ENCODE data around the gene FXYD4. TPM values are rescaled to one million over a fixed set of nuclear protein-coding genes. Genes with fewer than 3 reads are reported as not detected.
"Not testable (repeated sequence)": the region's sequence is repeated elsewhere in the genome, so short reads cannot be mapped to it uniquely, and the experiment has no call there.

The FXYD4 gene
- total and polyA plus RNA-seq, 4 donors: not detected

GRCh38 chr10:43330049-43330823, 41.2 kb upstream of the FXYD4 start:
- H3K36me3 ChIP-seq (ENCODE audit: control insufficient read depth in 1 of 2, insufficient read depth in 2 of 2, low read length in 1 of 2); DNase-seq; H3K4me1 ChIP-seq (ENCODE audit: control insufficient read depth in 1 of 2, insufficient read depth in 2 of 2, low read length in 2 of 2); H3K4me3 ChIP-seq (ENCODE audit: low read length in 2 of 2); intact Hi-C loops (cut with DNase I); ATAC-seq (ENCODE audit: low FRiP score); H3K9me3 ChIP-seq (ENCODE audit: control insufficient read depth, low read length); H3K27me3 ChIP-seq (ENCODE audit: control insufficient read depth in 1 of 2, insufficient read depth in 2 of 2, low read length in 1 of 2); H3K27ac ChIP-seq (ENCODE audit: low read depth in 1 of 2, low read length in 2 of 2): not testable (repeated sequence)
- WGBS, 2 donors: 70 to 79% methylated on average over 6 of the region's 11 CpGs

GRCh38 chr10:43330824-43331127, 40.7 kb upstream of the FXYD4 start:
- intact Hi-C loops (cut with DNase I); DNase-seq; H3K9me3 ChIP-seq (ENCODE audit: control insufficient read depth, low read length); H3K4me1 ChIP-seq (ENCODE audit: control insufficient read depth in 1 of 2, insufficient read depth in 2 of 2, low read length in 2 of 2); H3K36me3 ChIP-seq (ENCODE audit: control insufficient read depth in 1 of 2, insufficient read depth in 2 of 2, low read length in 1 of 2); H3K27me3 ChIP-seq (ENCODE audit: control insufficient read depth in 1 of 2, insufficient read depth in 2 of 2, low read length in 1 of 2); ATAC-seq (ENCODE audit: low FRiP score); H3K4me3 ChIP-seq (ENCODE audit: low read length in 2 of 2); H3K27ac ChIP-seq (ENCODE audit: low read depth in 1 of 2, low read length in 2 of 2): not testable (repeated sequence)
- 86 to 88% methylated on average over 4 of the region's 4 CpGs for whole genome bisulfite sequencing, 2 donors

- intact Hi-C loops (cut with DNase I): no loop called here
- Histone ChIP-seq H3K27ac (ENCODE audit: low read depth in 1 of 2, low read length in 2 of 2) (no peak overlapping the region), H3K27me3 (ENCODE audit: control insufficient read depth in 1 of 2, insufficient read depth in 2 of 2, low read length in 1 of 2) (peaks cover 0 to 3% of the 10 kb centered on the region in 2 donors), H3K36me3 (ENCODE audit: control insufficient read depth in 1 of 2, insufficient read depth in 2 of 2, low read length in 1 of 2) (no peaks in the 10 kb centered on the region), H3K4me3 (ENCODE audit: low read length in 2 of 2) (no peak overlapping the region), H3K4me1 (ENCODE audit: control insufficient read depth in 1 of 2, insufficient read depth in 2 of 2, low read length in 2 of 2) (no peaks in the 10 kb centered on the region), H3K9me3 (ENCODE audit: control insufficient read depth, low read length) (no peaks in the 10 kb centered on the region)
- WGBS, 2 donors: 96 to 98% methylated on average over 3 of the region's 3 CpGs
- ATAC-seq (ENCODE audit: low FRiP score) (no peak), DNase-seq (no peak)
These were observed 37.8 kb upstream of the FXYD4 start for GRCh38 chr10:43333653-43334052.

- DNase-seq (no peak), ATAC-seq (ENCODE audit: low FRiP score) (no peak)
- no peaks in the 10 kb centered on the region for H3K36me3 ChIP-seq (ENCODE audit: control insufficient read depth in 1 of 2, insufficient read depth in 2 of 2, low read length in 1 of 2)
- 83 to 89% methylated on average over 3 of the region's 3 CpGs for WGBS, 2 donors
- no peak overlapping the region for H3K4me3 ChIP-seq (ENCODE audit: low read length in 2 of 2)
- no peaks in the 10 kb centered on the region for H3K4me1 ChIP-seq (ENCODE audit: control insufficient read depth in 1 of 2, insufficient read depth in 2 of 2, low read length in 2 of 2)
- H3K27ac ChIP-seq (ENCODE audit: low read depth in 1 of 2, low read length in 2 of 2): no peak overlapping the region
- peaks cover 0 to 3% of the 10 kb centered on the region in 2 donors for H3K27me3 ChIP-seq (ENCODE audit: control insufficient read depth in 1 of 2, insufficient read depth in 2 of 2, low read length in 1 of 2)
- no peaks in the 10 kb centered on the region for H3K9me3 ChIP-seq (ENCODE audit: control insufficient read depth, low read length)
- intact Hi-C loops (cut with DNase I): no loop called here
These were observed 35.4 kb upstream of the FXYD4 start for GRCh38 chr10:43336061-43336460.

- DNase-seq: no peak
- Histone ChIP-seq H3K36me3 (ENCODE audit: control insufficient read depth in 1 of 2, insufficient read depth in 2 of 2, low read length in 1 of 2) (no peaks in the 10 kb centered on the region), H3K27me3 (ENCODE audit: control insufficient read depth in 1 of 2, insufficient read depth in 2 of 2, low read length in 1 of 2) (peaks cover 0 to 3% of the 10 kb centered on the region in 2 donors), H3K27ac (ENCODE audit: low read depth in 1 of 2, low read length in 2 of 2) (no peak overlapping the region), H3K4me1 (ENCODE audit: control insufficient read depth in 1 of 2, insufficient read depth in 2 of 2, low read length in 2 of 2) (no peaks in the 10 kb centered on the region), H3K9me3 (ENCODE audit: control insufficient read depth, low read length) (no peaks in the 10 kb centered on the region), H3K4me3 (ENCODE audit: low read length in 2 of 2) (no peak overlapping the region)
- intact Hi-C loops (cut with DNase I): no loop called here
- WGBS, 2 donors: 82 to 90% methylated on average over 9 of the region's 9 CpGs
- ATAC-seq (ENCODE audit: low FRiP score): no peak
These were observed 34.7 kb upstream of the FXYD4 start for GRCh38 chr10:43336641-43337318.

DNA sequence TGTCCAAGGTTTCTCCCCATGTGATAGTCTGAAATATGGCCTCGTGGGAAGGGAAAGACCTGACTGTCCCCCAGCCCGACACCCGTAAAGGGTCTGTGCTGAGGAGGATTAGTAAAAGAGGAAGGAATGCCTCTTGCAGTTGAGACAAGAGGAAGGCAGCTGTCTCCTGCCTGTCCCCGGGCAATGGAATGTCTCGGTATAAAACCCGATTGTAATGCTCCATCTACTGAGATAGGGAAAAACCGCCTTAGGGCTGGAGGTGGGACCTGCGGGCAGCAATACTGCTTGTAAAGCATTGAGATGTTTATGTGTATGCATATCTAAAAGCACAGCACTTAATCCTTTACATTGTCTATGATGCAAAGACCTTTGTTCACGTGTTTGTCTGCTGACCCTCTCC, 33.9 kb upstream of the FXYD4 start:
- intact Hi-C loops (cut with DNase I); H3K27me3 ChIP-seq (ENCODE audit: control insufficient read depth in 1 of 2, insufficient read depth in 2 of 2, low read length in 1 of 2); H3K9me3 ChIP-seq (ENCODE audit: control insufficient read depth, low read length); H3K4me3 ChIP-seq (ENCODE audit: low read length in 2 of 2); H3K4me1 ChIP-seq (ENCODE audit: control insufficient read depth in 1 of 2, insufficient read depth in 2 of 2, low read length in 2 of 2); H3K36me3 ChIP-seq (ENCODE audit: control insufficient read depth in 1 of 2, insufficient read depth in 2 of 2, low read length in 1 of 2); DNase-seq; H3K27ac ChIP-seq (ENCODE audit: low read depth in 1 of 2, low read length in 2 of 2); ATAC-seq (ENCODE audit: low FRiP score): not testable (repeated sequence)
- WGBS, 2 donors: 51 to 61% methylated on average over 6 to 8 of the region's 9 CpGs

DNA sequence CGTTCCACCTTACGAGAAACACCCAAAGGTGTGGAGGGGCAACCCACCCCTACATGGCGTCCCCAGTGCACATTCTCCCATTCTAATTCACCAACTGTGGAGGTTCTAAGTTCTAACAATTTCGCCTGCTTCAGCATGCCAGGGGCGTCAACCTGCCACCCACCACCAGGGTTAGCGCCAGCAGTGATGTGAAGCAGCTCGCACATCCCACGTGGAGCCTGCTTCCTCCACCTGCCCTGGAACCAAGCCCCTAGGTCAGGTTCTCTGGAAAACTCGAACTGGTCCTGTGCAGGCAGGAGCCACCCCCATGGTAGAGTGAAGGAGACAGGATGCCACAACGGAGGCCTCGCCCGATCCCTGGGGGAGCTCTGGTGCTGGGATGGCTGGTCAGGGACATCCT, 33.3 kb upstream of the FXYD4 start:
- WGBS, 2 donors: 84 to 88% methylated on average over 12 of the region's 12 CpGs
- intact Hi-C loops (cut with DNase I): no loop called here

GRCh38 chr10:43339136-43339535, 32.3 kb upstream of the FXYD4 start:
- Histone ChIP-seq H3K27me3 (ENCODE audit: control insufficient read depth in 1 of 2, insufficient read depth in 2 of 2, low read length in 1 of 2) (peaks cover 0 to 3% of the 10 kb centered on the region in 2 donors), H3K4me3 (ENCODE audit: low read length in 2 of 2) (no peak overlapping the region), H3K27ac (ENCODE audit: low read depth in 1 of 2, low read length in 2 of 2) (no peak overlapping the region), H3K4me1 (ENCODE audit: control insufficient read depth in 1 of 2, insufficient read depth in 2 of 2, low read length in 2 of 2) (no peaks in the 10 kb centered on the region), H3K9me3 (ENCODE audit: control insufficient read depth, low read length) (no peaks in the 10 kb centered on the region), H3K36me3 (ENCODE audit: control insufficient read depth in 1 of 2, insufficient read depth in 2 of 2, low read length in 1 of 2) (no peaks in the 10 kb centered on the region)
- 58 to 66% methylated on average over 11 of the region's 11 CpGs for WGBS, 2 donors
- DNase-seq (no peak), ATAC-seq (ENCODE audit: low FRiP score) (no peak)
- intact Hi-C loops (cut with DNase I): no loop called here

More for the DNA sequence above, 33.3 kb upstream of the FXYD4 start:
- ATAC-seq (ENCODE audit: low FRiP score) (no peak), DNase-seq (no peak)
- Histone ChIP-seq H3K4me1 (ENCODE audit: control insufficient read depth in 1 of 2, insufficient read depth in 2 of 2, low read length in 2 of 2) (no peaks in the 10 kb centered on the region), H3K4me3 (ENCODE audit: low read length in 2 of 2) (no peak overlapping the region), H3K36me3 (ENCODE audit: control insufficient read depth in 1 of 2, insufficient read depth in 2 of 2, low read length in 1 of 2) (no peaks in the 10 kb centered on the region), H3K27me3 (ENCODE audit: control insufficient read depth in 1 of 2, insufficient read depth in 2 of 2, low read length in 1 of 2) (peaks cover 0 to 3% of the 10 kb centered on the region in 2 donors), H3K9me3 (ENCODE audit: control insufficient read depth, low read length) (no peaks in the 10 kb centered on the region), H3K27ac (ENCODE audit: low read depth in 1 of 2, low read length in 2 of 2) (no peak overlapping the region)

DNA sequence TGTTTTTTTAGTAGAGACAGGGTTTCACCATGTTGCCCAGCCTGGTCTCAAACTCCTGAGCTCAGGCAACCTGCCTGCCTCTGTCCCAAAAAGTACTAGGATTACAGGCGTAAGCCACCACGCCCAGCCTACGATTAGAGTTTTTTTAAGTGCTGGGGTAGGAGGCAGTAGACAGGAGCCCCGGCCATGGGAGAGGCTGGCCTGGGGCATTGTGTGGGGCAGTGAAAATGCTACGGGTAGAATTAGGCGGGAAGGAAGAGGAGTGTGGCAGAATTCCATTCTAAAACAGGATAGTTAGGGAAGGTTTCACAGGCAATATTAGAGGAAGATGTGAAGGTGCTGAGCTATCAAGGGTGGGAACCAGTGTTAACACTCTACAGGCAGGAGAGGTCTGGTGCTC, 31.3 kb upstream of the FXYD4 start:
- no peak overlapping the region for H3K27ac ChIP-seq (ENCODE audit: low read depth in 1 of 2, low read length in 2 of 2)
- H3K4me1 ChIP-seq (ENCODE audit: control insufficient read depth in 1 of 2, insufficient read depth in 2 of 2, low read length in 2 of 2): no peaks in the 10 kb centered on the region
- no peak overlapping the region for H3K4me3 ChIP-seq (ENCODE audit: low read length in 2 of 2)
- H3K9me3 ChIP-seq (ENCODE audit: control insufficient read depth, low read length): no peaks in the 10 kb centered on the region
- no peaks in the 10 kb centered on the region for H3K36me3 ChIP-seq (ENCODE audit: control insufficient read depth in 1 of 2, insufficient read depth in 2 of 2, low read length in 1 of 2)
- DNase-seq (no peak), ATAC-seq (ENCODE audit: low FRiP score) (no peak)
- intact Hi-C loops (cut with DNase I): no loop called here
- H3K27me3 ChIP-seq (ENCODE audit: control insufficient read depth in 1 of 2, insufficient read depth in 2 of 2, low read length in 1 of 2): peaks cover 0 to 3% of the 10 kb centered on the region in 2 donors
- 80 to 82% methylated on average over 6 of the region's 6 CpGs for WGBS, 2 donors

All from aorta (tissue), 5 donors.